OCI-LY1 (cell line): ENCODE data around the gene USP6NL.

Source experiments
- CTCF ChIP-seq: fragments of 200-600 bp; sonication (generic), shearing (Covaris generic); IDR thresholded peaks from 2 replicates; pipeline ENCODE4 v1.5.1; 2017; ENCODE audit warnings: mild to moderate bottlenecking, antibody characterized with exemption, low read length, moderate library complexity, mixed read lengths
- EZH2 ChIP-seq: fragments of 200-600 bp; sonication (generic), shearing (Covaris generic); IDR thresholded peaks from 2 replicates; pipeline ENCODE4 v1.8.0; 2017; ENCODE audit warnings: borderline replicate concordance, mixed run types, mild to moderate bottlenecking, antibody characterized with exemption, low read length, moderate library complexity, mixed read lengths

DNA sequence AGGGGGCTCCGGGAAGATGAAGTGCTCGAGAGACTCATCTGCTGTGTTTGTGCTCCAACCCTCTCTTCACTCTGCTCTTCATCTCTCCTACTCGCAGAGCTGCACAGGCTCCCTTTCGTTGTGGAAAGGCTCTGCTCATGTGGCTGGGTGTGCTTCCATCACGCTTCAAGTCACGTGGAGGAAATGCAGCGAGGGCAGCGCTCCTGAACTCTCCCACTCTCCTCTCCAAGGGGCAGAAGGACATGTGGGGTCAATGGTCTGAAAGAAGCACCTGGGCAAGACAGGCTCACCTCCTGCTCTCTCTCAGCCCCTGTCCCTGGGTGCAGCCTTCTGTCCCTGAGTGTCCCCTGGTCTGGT lies 72.6 kb downstream of the USP6NL start:
- TF ChIP-seq EZH2 (no peak), CTCF (no peak)
